ENCODE results near the gene PUDP.

Gene PUDP

GRCh38 chrX:7143076-7143475 is 4.9 kb downstream of the PUDP start:
- no peak for TF ChIP-seq CTCF (IDR thresholded peaks at IDR 0.05; ENCODE audit: low read depth, low read length, poor library complexity, severe bottlenecking)
- TF ChIP-seq EZH2phosphoT487 (IDR thresholded peaks at IDR 0.05; ENCODE audit: borderline replicate concordance, low read length): no peak
- H3K36me3 ChIP-seq (ENCODE audit: control insufficient read depth, low read length): peaks cover 46% of the 10 kb centered on the region
- H3F3A ChIP-seq (ENCODE audit: control insufficient read depth, insufficient read depth): no peaks in the 10 kb centered on the region
- no peaks in the 10 kb centered on the region for H4K20me1 ChIP-seq (ENCODE audit: control insufficient read depth, insufficient read depth, low read depth, low read length)
- no peak overlapping the region for H3K27ac ChIP-seq (ENCODE audit: low read depth, low read length)
- no peak overlapping the region for H3K4me2 ChIP-seq (ENCODE audit: low read length)
- H3K4me1 ChIP-seq (ENCODE audit: control insufficient read depth, low read length): peaks cover 33% of the 10 kb centered on the region
- H3K4me3 ChIP-seq (ENCODE audit: low read length): no peak overlapping the region
- H3K9me3 ChIP-seq (ENCODE audit: control insufficient read depth, insufficient read depth, low read length): no peaks in the 10 kb centered on the region
- no peaks in the 10 kb centered on the region for H3K9me2 ChIP-seq (replicated peaks; ENCODE audit: control insufficient read depth, low read length)
- peaks cover 95% of the 10 kb centered on the region for H3K79me2 ChIP-seq (ENCODE audit: control insufficient read depth, low read length)
- no peaks in the 10 kb centered on the region for H3K27me3 ChIP-seq (ENCODE audit: control insufficient read depth, low read length)

GRCh38 chrX:7139202-7140081 is 8.5 kb downstream of the PUDP start:
- Histone ChIP-seq H3K9me3 (ENCODE audit: control insufficient read depth, insufficient read depth, low read length) (no peaks in the 10 kb centered on the region), H3K4me3 (ENCODE audit: low read length) (no peak overlapping the region), H4K20me1 (ENCODE audit: control insufficient read depth, insufficient read depth, low read depth, low read length) (no peaks in the 10 kb centered on the region), H3K4me2 (ENCODE audit: low read length) (no peak overlapping the region), H3K27me3 (ENCODE audit: control insufficient read depth, low read length) (no peaks in the 10 kb centered on the region), H3K27ac (ENCODE audit: low read depth, low read length) (no peak overlapping the region), H3F3A (ENCODE audit: control insufficient read depth, insufficient read depth) (no peaks in the 10 kb centered on the region), H3K9me2 (replicated peaks; ENCODE audit: control insufficient read depth, low read length) (no peaks in the 10 kb centered on the region), H3K79me2 (ENCODE audit: control insufficient read depth, low read length) (peaks cover 97% of the 10 kb centered on the region), H3K36me3 (ENCODE audit: control insufficient read depth, low read length) (peaks cover 38% of the 10 kb centered on the region), H3K4me1 (ENCODE audit: control insufficient read depth, low read length) (peaks cover 29% of the 10 kb centered on the region)
- TF ChIP-seq CTCF (IDR thresholded peaks at IDR 0.05; ENCODE audit: low read depth, low read length, poor library complexity, severe bottlenecking): no peak
- TF ChIP-seq EZH2phosphoT487 (IDR thresholded peaks at IDR 0.05; ENCODE audit: borderline replicate concordance, low read length): no peak

GRCh38 chrX:7134981-7135380 is 13.0 kb downstream of the PUDP start:
- H3K27ac ChIP-seq (ENCODE audit: low read depth, low read length): no peak overlapping the region

More at GRCh38 chrX:7134981-7135380, 13.0 kb downstream of the PUDP start:
- Histone ChIP-seq H3F3A (ENCODE audit: control insufficient read depth, insufficient read depth) (no peaks in the 10 kb centered on the region), H3K4me3 (ENCODE audit: low read length) (no peak overlapping the region), H4K20me1 (ENCODE audit: control insufficient read depth, insufficient read depth, low read depth, low read length) (no peaks in the 10 kb centered on the region), H3K36me3 (ENCODE audit: control insufficient read depth, low read length) (peaks cover 32% of the 10 kb centered on the region), H3K27me3 (ENCODE audit: control insufficient read depth, low read length) (no peaks in the 10 kb centered on the region), H3K4me1 (ENCODE audit: control insufficient read depth, low read length) (peaks cover 44% of the 10 kb centered on the region), H3K79me2 (ENCODE audit: control insufficient read depth, low read length) (peaks cover 96% of the 10 kb centered on the region), H3K9me3 (ENCODE audit: control insufficient read depth, insufficient read depth, low read length) (no peaks in the 10 kb centered on the region), H3K4me2 (ENCODE audit: low read length) (peak overlapping the region; percentile 19; the same call in 1 of the 2 replicates), H3K9me2 (replicated peaks; ENCODE audit: control insufficient read depth, low read length) (no peaks in the 10 kb centered on the region)
- TF ChIP-seq CTCF (IDR thresholded peaks at IDR 0.05; ENCODE audit: low read depth, low read length, poor library complexity, severe bottlenecking): no peak

All from DOHH2 (cell line).